LNCaP clone FGC (cell line): ENCODE measurements around the gene GRIP2.

Experiments
- DNase-seq: peaks from one replicate; pipeline ENCODE4 v3.0.0-alpha.2; 2011; ENCODE audit warnings: low read depth
- H3K4me3 ChIP-seq: 2 replicates; pipeline ENCODE4 v1.5.1; 2011; ENCODE audit warnings: mild to moderate bottlenecking, low read depth, low read length, control low read depth
- TF ChIP-seq, protein P1 (sequence below): IDR thresholded peaks from 2 replicates; pipeline ENCODE4 v1.5.1; 2012; ENCODE audit warnings: mild to moderate bottlenecking; ENCODE audit not compliant: control insufficient read depth, insufficient read depth; ENCODE audit errors: extremely low read depth

GRIP2 gene

DNA sequence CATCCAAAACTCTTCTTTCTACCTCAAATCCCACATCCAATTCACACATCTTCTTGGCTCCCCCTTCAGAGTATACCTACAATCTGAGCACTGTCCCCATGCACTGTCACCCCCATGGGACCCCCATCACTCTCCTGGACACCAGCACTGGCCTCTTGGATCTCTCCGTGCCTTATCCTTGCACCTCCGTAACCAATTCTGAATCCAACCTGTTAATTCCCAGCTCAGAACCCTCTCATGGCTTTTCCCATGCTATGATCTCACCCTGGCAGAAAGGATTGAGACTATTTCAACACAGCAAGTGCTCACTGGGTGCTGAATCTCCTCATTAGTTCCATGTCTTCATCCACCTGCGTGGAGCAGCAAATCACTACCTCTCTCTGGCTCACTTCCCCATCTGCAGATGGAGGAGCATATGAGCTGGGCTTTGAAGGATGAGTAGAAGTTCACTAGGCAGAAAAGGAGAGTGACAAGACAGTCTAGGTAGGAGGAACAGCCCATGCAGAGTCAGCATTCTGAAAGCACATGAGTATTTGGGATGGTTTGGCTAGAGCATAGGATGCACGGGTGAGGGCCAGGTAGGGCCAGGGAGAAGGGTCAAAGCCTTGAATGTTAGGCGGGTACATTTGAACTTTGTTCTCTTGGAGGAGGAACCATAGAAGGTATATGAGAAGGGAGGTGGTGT is 89.1 kb downstream of the GRIP2 start:
- no peak for DNase-seq
- TF ChIP-seq, protein P1, sequence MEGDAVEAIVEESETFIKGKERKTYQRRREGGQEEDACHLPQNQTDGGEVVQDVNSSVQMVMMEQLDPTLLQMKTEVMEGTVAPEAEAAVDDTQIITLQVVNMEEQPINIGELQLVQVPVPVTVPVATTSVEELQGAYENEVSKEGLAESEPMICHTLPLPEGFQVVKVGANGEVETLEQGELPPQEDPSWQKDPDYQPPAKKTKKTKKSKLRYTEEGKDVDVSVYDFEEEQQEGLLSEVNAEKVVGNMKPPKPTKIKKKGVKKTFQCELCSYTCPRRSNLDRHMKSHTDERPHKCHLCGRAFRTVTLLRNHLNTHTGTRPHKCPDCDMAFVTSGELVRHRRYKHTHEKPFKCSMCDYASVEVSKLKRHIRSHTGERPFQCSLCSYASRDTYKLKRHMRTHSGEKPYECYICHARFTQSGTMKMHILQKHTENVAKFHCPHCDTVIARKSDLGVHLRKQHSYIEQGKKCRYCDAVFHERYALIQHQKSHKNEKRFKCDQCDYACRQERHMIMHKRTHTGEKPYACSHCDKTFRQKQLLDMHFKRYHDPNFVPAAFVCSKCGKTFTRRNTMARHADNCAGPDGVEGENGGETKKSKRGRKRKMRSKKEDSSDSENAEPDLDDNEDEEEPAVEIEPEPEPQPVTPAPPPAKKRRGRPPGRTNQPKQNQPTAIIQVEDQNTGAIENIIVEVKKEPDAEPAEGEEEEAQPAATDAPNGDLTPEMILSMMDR = no peak
- H3K4me3 ChIP-seq = no peak overlapping the region

DNA sequence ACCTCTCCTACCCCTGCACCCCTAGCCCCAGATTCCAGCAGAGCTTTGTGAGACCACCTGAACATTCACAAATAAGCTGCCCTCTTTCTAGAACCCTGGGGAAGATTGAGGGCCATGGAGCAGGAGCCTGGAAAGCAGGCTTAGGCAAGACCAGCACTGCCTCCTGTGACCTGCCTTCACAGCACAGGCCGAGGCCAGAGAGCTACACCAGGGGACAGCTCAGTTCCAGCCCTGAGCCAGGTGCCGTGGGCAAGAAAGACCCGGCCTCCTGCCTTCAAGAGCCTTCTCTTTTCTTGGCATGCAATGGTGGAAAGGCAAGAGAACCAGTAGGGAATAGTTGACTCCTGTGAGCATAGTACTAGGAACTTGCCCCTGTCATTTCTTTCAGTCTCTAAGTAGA is 89.6 kb downstream of the GRIP2 start:
- TF ChIP-seq, protein P1 = no peak
- DNase-seq = no peak
- H3K4me3 ChIP-seq = no peak overlapping the region

DNA sequence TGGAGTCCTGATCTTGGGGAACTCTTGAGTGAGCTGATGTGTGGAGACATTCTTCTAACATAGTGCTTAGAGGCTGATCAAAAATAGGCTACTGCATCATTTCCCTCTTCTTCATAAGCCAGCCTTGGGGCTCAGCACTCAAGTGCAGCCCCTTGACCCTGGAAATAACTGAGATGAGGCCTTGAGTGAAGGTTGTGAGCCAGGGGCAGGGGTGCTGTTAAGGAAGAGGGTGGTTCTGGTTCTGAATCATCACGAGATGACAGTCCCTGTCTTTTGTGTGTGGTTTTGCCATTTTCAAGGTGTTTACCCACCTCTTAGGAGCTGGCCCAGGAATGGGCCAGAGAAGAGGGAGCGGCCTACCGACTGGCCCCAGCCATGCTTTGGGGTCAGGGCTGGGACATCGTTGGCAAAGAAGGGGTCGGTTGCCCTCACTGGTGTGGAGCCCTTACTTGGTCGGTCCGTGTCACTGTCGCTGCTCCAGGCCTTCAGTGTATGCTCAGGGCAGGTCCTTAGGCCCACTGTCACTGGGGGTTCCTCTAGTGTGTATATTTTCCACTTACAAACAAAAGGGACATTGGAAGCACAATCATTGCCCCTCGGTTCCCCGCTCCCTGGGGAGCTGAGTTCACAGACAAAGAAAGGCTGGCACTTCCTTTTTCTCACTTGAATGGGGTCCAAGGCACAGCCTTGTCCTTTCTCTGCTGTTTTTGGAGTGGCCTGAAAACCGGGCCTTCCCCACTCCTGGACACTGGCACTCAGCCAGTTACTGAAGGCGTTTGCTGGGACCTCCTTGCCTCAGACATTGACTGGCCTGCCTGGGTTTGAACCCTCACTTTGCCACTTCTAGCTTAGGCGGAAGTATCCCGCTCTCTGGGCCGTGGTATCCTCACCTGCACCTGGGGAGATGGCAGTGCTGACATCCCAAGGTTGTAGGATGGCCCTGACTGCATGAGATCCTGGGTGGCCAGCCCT is 91.1 kb downstream of the GRIP2 start:
- DNase-seq = no peak
- H3K4me3 ChIP-seq = no peak overlapping the region
- TF ChIP-seq, protein P1 = no peak

DNA sequence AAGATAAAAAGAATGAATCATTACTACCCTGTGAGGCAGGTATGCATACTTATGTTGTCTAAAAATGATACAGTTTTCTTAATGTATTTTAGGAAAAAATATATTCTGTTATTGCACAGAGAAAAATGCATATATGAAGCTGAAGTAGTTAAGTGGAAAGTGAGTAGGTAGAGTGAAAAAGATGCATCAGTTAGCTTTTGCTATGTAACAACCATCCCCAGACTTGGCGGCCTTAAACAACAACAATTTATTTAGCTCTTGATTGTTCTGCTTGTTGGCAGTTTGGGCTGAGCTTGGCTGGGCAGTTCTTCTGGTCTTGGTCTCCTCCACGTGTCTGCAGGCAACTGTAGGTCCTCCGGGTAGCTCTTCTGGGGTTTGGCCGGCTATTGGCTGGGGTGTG is 92.1 kb downstream of the GRIP2 start:
- TF ChIP-seq, protein P1 = no peak
- no peak for DNase-seq

DNA sequence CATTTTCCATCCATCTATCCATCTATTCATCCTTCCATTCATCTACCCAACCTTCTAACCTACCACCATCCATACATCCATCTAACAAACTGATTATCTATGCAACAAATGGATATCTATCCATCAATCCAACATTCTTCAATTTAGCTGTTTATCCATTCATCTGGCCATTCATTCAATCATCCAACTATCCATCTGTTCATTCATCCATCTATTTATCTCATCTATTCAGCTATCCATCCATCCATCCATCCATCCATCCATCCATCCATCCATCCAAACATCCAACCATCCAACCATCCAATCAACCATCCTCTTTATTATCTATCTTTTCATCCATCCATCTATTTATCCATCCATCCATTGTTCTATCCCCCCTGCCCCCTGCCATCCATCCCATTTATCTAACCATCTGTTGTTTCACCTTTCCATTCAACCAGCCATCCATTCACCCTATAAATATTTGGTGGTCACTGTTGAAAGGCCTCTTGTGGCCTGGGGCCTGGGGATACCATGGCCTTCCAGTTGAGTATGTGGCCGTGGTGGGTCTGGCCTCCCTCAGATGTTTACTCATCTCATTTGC is 93.1 kb downstream of the GRIP2 start:
- no peak for DNase-seq
- H3K4me3 ChIP-seq = no peak overlapping the region
- TF ChIP-seq, protein P1 = no peak

More for the DNA sequence above, 92.1 kb downstream of the GRIP2 start:
- H3K4me3 ChIP-seq = no peak overlapping the region

DNA sequence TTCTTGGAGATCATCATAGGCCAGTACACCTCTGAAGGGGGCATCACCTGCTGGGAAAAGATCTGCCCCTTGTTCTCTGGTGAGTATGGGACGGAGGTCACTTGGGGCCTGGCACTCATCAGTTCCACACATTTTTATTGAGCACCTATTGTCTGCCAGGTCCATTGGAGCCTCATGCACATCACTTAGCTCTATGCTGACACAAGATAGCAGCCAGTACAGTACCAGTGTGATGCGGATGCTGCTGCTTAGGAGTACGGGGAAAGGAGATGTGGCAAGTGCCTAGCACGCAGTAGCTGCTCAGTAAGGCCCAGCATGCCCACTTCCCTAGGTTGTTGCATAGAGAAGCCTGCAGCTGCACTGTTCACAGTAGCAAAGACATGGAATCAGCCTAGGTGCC is 94.4 kb downstream of the GRIP2 start:
- H3K4me3 ChIP-seq = no peak overlapping the region
- TF ChIP-seq, protein P1 = no peak
- DNase-seq = no peak
